GM23338 (cell line): ENCODE results near the gene OLA1. TPM values are rescaled to one million over a fixed set of nuclear protein-coding genes. Genes with fewer than 3 reads are reported as not detected.
A peak's percentile ranks its signal among the peaks of the same experiment; 100 is the strongest.

Source experiments
- ATAC-seq: fragments of 200-7000 bp; cut with Tn5 transposase; 3 replicates; pipeline ENCODE4 v1.9.1; 2020
- DNase-seq: peaks from one replicate; pipeline ENCODE4 v3.0.0-alpha.2; 2015; ENCODE audit warnings: low spot score
- H2AFZ ChIP-seq: fragments of 200-600 bp; sonication (generic); 2 replicates; pipeline ENCODE4 v1.8.0; 2016; ENCODE audit warnings: antibody characterized with exemption, mild to moderate bottlenecking, moderate library complexity
- H3F3A ChIP-seq: fragments of 200-600 bp; sonication (generic); replicated peaks from 2 replicates; pipeline ENCODE4 v1.8.0; 2017; ENCODE audit warnings: antibody characterized with exemption, mixed run types, low read depth
- H3K27ac ChIP-seq: fragments of 200-600 bp; sonication (generic); 2 replicates; pipeline ENCODE4 v1.6.1; 2016; ENCODE audit warnings: low read depth
- H3K27me3 ChIP-seq: fragments of 200-600 bp; sonication (generic); 2 replicates; pipeline ENCODE4 v1.8.0; 2016; ENCODE audit warnings: mild to moderate bottlenecking, mixed run types, moderate library complexity; ENCODE audit not compliant: insufficient read depth
- H3K36me3 ChIP-seq: fragments of 200-600 bp; sonication (generic); 2 replicates; pipeline ENCODE4 v1.8.0; 2016; ENCODE audit warnings: mild to moderate bottlenecking; ENCODE audit not compliant: insufficient read depth
- H3K4me1 ChIP-seq: fragments of 200-600 bp; sonication (generic); 2 replicates; pipeline ENCODE4 v1.8.0; 2016; ENCODE audit warnings: mild to moderate bottlenecking, moderate library complexity; ENCODE audit not compliant: insufficient read depth
- H3K4me2 ChIP-seq: fragments of 200-600 bp; sonication (generic); 2 replicates; pipeline ENCODE4 v1.7.1; 2017; ENCODE audit warnings: mixed run types
- H3K4me3 ChIP-seq: fragments of 200-600 bp; sonication (generic); 2 replicates; pipeline ENCODE4 v1.6.1; 2016; ENCODE audit warnings: mixed run types
- H3K79me2 ChIP-seq: fragments of 200-600 bp; sonication (generic); replicated peaks from 2 replicates; pipeline ENCODE4 v1.8.0; 2017; ENCODE audit warnings: mild to moderate bottlenecking; ENCODE audit not compliant: insufficient read depth
- H3K9me2 ChIP-seq: fragments of 200-600 bp; sonication (generic); 2 replicates; pipeline ENCODE4 v1.8.0; 2017; ENCODE audit not compliant: insufficient read depth
- H4K20me1 ChIP-seq: fragments of 200-600 bp; sonication (generic); replicated peaks from 2 replicates; pipeline ENCODE4 v1.8.0; 2017; ENCODE audit warnings: mild to moderate bottlenecking; ENCODE audit not compliant: insufficient read depth
- H3K27ac Mint-ChIP-seq: 2 replicates; pipeline ENCODE4 v1.8.0; 2020; ENCODE audit warnings: inconsistent platforms, mild to moderate bottlenecking, moderate library complexity, mixed read lengths
- H3K27me3 Mint-ChIP-seq: 3 replicates; pipeline ENCODE4 v1.8.0; 2022; ENCODE audit warnings: low read depth, mild to moderate bottlenecking, moderate library complexity, mixed read lengths, inconsistent platforms; ENCODE audit not compliant: insufficient read depth, poor library complexity
- H3K36me3 Mint-ChIP-seq: 3 replicates; pipeline ENCODE4 v1.8.0; 2021; ENCODE audit warnings: low read depth, mild to moderate bottlenecking, inconsistent platforms, moderate library complexity, mixed read lengths
- H3K4me1 Mint-ChIP-seq: 3 replicates; pipeline ENCODE4 v1.8.0; 2020; ENCODE audit warnings: mild to moderate bottlenecking, inconsistent platforms, mixed read lengths
- H3K4me3 Mint-ChIP-seq: 3 replicates; pipeline ENCODE4 v1.8.0; 2021; ENCODE audit warnings: moderate library complexity, mild to moderate bottlenecking, inconsistent platforms, mixed read lengths
- H3K9me3 Mint-ChIP-seq: 3 replicates; pipeline ENCODE4 v1.8.0; 2020; ENCODE audit warnings: moderate library complexity, mild to moderate bottlenecking, inconsistent platforms, mixed read lengths
- CTCF ChIP-seq, 2 experiments: fragments of 200-600 bp in 1 of 2; sonication (generic) in 1 of 2; conservative IDR thresholded peaks; 2 replicates each; pipeline versions ENCODE4 v1.5.1 to v1.6.1; 2016 to 2017; ENCODE audit warnings: antibody characterized with exemption in 2 of 2, low read depth in 2 of 2, mild to moderate bottlenecking in 2 of 2, moderate library complexity in 1 of 2
- ETS1 ChIP-seq: IDR thresholded peaks from 2 replicates; pipeline ENCODE4 v1.6.1; 2016; ENCODE audit warnings: antibody characterized with exemption
- EZH2 ChIP-seq: fragments of 200-600 bp; sonication (generic); IDR thresholded peaks from one replicate; pipeline ENCODE4 v1.8.0; 2017; ENCODE audit warnings: antibody characterized with exemption, mild to moderate bottlenecking, low read depth; ENCODE audit not compliant: unreplicated experiment
- NANOG ChIP-seq: IDR thresholded peaks from 2 replicates; pipeline ENCODE4 v1.6.1; 2016; ENCODE audit warnings: antibody characterized with exemption, borderline replicate concordance
- POLR2AphosphoS5 ChIP-seq: IDR thresholded peaks from 2 replicates; pipeline ENCODE4 v1.6.1; 2016; ENCODE audit warnings: antibody characterized with exemption, low read depth
- REST ChIP-seq: IDR thresholded peaks from one replicate; pipeline ENCODE4 v1.6.1; 2018; ENCODE audit warnings: antibody characterized with exemption; ENCODE audit not compliant: unreplicated experiment
- ZNF114 ChIP-seq: fragments of 250-450 bp; sonication (Bioruptor Pico); IDR thresholded peaks from 2 replicates; pipeline ENCODE4 v1.5.0; 2020; ENCODE audit warnings: mild to moderate bottlenecking, moderate library complexity
- ZNF331 ChIP-seq: fragments of 250-450 bp; sonication (Bioruptor Pico); IDR thresholded peaks from 2 replicates; pipeline ENCODE4 v1.5.0; 2020; ENCODE audit warnings: low read depth, mild to moderate bottlenecking, moderate library complexity
- polyA plus RNA-seq: library from polyadenylated mRNA; unstranded; fragments of >200 nt; fragmentation: Nextera tagmentation; extraction: Ambion mirVana; gene quantifications from 2 replicates; pipeline ENCODE4 v1.2.1, GENCODE V29; 2016
- total RNA-seq: library from RNA; depleted of rRNA; stranded (reverse); fragments of >200 nt; shearing (Covaris generic); gene quantifications from 2 replicates; pipeline ENCODE4 v1.2.3, GENCODE V29; 2014

OLA1 gene
- total and polyA plus RNA-seq, 2 experiments from 2014 or later = 104 to 242 TPM

GRCh38 chr2:174051741-174052583 is 196.4 kb downstream of the OLA1 start:
- Histone ChIP-seq H2AFZ (peak overlapping the region; percentile 24), H3K4me3 (peak overlapping the region; percentile 17), H3K79me2 (no peaks in the 10 kb centered on the region), H3K9me2 (no peaks in the 10 kb centered on the region), H3K36me3 (no peaks in the 10 kb centered on the region), H3F3A (peaks cover 13% of the 10 kb centered on the region; the same call in 1 of the 2 replicates), H4K20me1 (no peaks in the 10 kb centered on the region), H3K27ac (peak overlapping the region; percentile 22), H3K4me2 (peak overlapping the region; percentile 62; the same call in 1 of the 2 replicates), H3K4me1 (peaks cover 39% of the 10 kb centered on the region), H3K27me3 (no peaks in the 10 kb centered on the region)
- DNase-seq (peak; percentile 58), ATAC-seq (peak; percentile 65)
- peaks cover 40% of the 10 kb centered on the region for H3K4me1 Mint-ChIP-seq
- no peak for TF ChIP-seq REST
- no peak for TF ChIP-seq ZNF331
- H3K36me3 Mint-ChIP-seq = no peaks in the 10 kb centered on the region
- H3K9me3 Mint-ChIP-seq = no peaks in the 10 kb centered on the region
- peaks cover 3% of the 10 kb centered on the region for H3K27me3 Mint-ChIP-seq
- peak overlapping the region; percentile 2; the same call in 1 of the 3 replicates for H3K4me3 Mint-ChIP-seq
- no peak overlapping the region for H3K27ac Mint-ChIP-seq

GRCh38 chr2:174051068-174051467 is 197.3 kb downstream of the OLA1 start:
- Histone ChIP-seq H2AFZ (0 out of 2 replicates have a peak overlapping the region, but pooled peaks have one; percentile 24), H3F3A (peaks cover 13% of the 10 kb centered on the region; the same call in 1 of the 2 replicates), H3K9me2 (no peaks in the 10 kb centered on the region), H3K27me3 (no peaks in the 10 kb centered on the region), H3K27ac (peak overlapping the region; percentile 55; the same call in 1 of the 2 replicates), H3K79me2 (no peaks in the 10 kb centered on the region), H4K20me1 (no peaks in the 10 kb centered on the region), H3K36me3 (no peaks in the 10 kb centered on the region), H3K4me3 (no peak overlapping the region), H3K4me1 (peaks cover 39% of the 10 kb centered on the region), H3K4me2 (peak overlapping the region; percentile 62)
- peak overlapping the region; percentile 13; the same call in 1 of the 2 replicates for H3K27ac Mint-ChIP-seq
- H3K4me1 Mint-ChIP-seq = peaks cover 40% of the 10 kb centered on the region
- TF ChIP-seq POLR2AphosphoS5 (no peak), CTCF (conservative IDR thresholded peaks at IDR 0.05; ENCODE audit: low read depth in 2 of 2) (no peak), ZNF331 (no peak), EZH2 (no peak), ZNF114 (CRISPR knock-in tag) (no peak), NANOG (no peak), ETS1 (no peak)
- no peaks in the 10 kb centered on the region for H3K36me3 Mint-ChIP-seq
- H3K27me3 Mint-ChIP-seq = peaks cover 3% of the 10 kb centered on the region
- DNase-seq (peak; percentile 44), ATAC-seq (no peak)
- peaks cover under 1% of the 10 kb centered on the region; the same call in 1 of the 3 replicates for H3K9me3 Mint-ChIP-seq
- H3K4me3 Mint-ChIP-seq = no peak overlapping the region
